Measurements from ENCODE around the gene IFT81. TPM values are rescaled to one million over a fixed set of nuclear protein-coding genes. Genes with fewer than 3 reads are reported as not detected.

The IFT81 gene
- total and polyA plus RNA-seq, 2 donors (not counting 3 experiments of a cell fraction or from before 2014, with no cell fraction given), result 2.4 to 9.8 TPM

DNA sequence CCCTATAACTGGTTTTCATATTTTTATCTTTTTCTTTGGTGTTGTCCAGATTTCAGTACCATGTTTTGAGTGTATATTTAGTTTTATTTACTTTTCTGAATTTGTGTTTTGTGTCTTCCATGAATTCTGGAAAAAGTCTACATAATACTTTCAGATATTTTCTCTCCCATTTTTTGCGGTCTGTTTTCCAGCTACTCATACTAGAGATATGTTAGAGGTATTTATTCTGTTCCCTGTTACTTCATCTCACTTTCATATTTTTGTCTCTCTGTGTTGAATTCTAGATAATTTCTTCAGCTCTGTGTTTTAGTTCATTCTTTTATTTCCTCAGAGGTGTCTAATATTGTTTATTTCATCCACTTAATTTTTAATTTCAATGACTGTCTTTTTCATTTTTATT is 74.2 kb downstream of the IFT81 start:
- POLR2A ChIA-PET, result no interaction called here

DNA sequence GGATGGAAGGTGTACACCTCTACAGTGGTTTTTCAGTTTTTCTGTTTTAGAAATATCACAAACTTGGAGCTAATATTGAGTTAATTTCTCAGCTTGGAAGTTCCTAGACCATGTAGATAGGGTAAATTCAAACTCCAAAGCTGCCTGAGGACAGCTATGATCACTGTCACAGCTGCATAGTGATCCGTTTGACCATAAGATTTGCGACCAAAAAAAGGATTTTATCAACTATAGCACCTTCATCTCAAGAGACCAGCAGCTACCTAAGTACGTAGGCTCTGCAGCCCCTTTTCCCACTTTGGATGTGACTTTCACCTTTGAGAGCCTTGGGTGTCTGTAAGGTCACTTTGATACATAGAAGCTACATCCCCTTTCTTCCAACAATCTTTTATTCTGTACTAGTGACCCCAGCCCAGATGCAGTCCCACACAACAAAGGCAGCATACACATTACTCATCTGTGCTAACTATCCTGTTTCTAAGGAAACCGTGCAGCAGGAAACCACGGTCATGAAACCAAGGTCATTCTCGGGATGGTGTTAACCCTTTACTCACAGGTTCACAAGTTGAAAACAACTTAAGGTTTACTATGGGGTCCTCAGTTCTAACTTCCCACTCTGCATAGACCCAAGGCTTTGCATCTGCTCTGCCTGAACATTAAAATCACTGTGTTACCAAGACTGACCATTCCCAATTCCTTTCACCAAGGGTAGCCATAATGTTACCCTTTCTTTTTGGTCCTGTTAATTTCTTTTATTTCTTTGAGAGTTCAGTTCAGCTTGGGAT is 75.4 kb downstream of the IFT81 start:
- dilution Hi-C loops (cut with MboI; ENCODE audit: extremely low pct_ligation_motif_present, low sequenced_read_pairs), result no loop called here
- peak overlapping the region; percentile 72 for H3K9ac ChIP-seq (replicated peaks; ENCODE audit: extremely low read depth, insufficient read depth, low read length)
- H3K9me3 ChIP-seq (replicated peaks; ENCODE audit: control insufficient read depth, insufficient read depth, low read length), result no peaks in the 10 kb centered on the region
- no peaks in the 10 kb centered on the region for H4K20me1 ChIP-seq (replicated peaks; ENCODE audit: control insufficient read depth, extremely low read depth, insufficient read depth, low read length)
- H2AFZ ChIP-seq (ENCODE audit: low read depth, low read length), result peak overlapping the region; percentile 72
- no peaks in the 10 kb centered on the region for H3K9me1 ChIP-seq (replicated peaks; ENCODE audit: control insufficient read depth, extremely low read depth, insufficient read depth, low read length)
- TF ChIP-seq FOS (IDR thresholded peaks at IDR 0.05; ENCODE audit: borderline replicate concordance, insufficient read depth, low read length), result peak; percentile 77
- peak; percentile 50 for TF ChIP-seq POLR2AphosphoS5 (IDR thresholded peaks at IDR 0.05; ENCODE audit: insufficient read depth, low read depth, low read length)
- peak; percentile 53 for TF ChIP-seq JUN (IDR thresholded peaks at IDR 0.05; ENCODE audit: borderline replicate concordance, insufficient read depth, insufficient read length, low read depth)
- no peak for TF ChIP-seq GATA2 (IDR thresholded peaks at IDR 0.05; ENCODE audit: insufficient read depth, insufficient read length, low read depth, low read length)
- TF ChIP-seq, protein P1, sequence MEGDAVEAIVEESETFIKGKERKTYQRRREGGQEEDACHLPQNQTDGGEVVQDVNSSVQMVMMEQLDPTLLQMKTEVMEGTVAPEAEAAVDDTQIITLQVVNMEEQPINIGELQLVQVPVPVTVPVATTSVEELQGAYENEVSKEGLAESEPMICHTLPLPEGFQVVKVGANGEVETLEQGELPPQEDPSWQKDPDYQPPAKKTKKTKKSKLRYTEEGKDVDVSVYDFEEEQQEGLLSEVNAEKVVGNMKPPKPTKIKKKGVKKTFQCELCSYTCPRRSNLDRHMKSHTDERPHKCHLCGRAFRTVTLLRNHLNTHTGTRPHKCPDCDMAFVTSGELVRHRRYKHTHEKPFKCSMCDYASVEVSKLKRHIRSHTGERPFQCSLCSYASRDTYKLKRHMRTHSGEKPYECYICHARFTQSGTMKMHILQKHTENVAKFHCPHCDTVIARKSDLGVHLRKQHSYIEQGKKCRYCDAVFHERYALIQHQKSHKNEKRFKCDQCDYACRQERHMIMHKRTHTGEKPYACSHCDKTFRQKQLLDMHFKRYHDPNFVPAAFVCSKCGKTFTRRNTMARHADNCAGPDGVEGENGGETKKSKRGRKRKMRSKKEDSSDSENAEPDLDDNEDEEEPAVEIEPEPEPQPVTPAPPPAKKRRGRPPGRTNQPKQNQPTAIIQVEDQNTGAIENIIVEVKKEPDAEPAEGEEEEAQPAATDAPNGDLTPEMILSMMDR (IDR thresholded peaks at IDR 0.05; ENCODE audit: extremely low read depth in 1 of 2, insufficient read depth in 1 of 2, low read depth in 1 of 2, low read length in 2 of 2), result no peak
- peak overlapping the region; percentile 89 for H3K27ac ChIP-seq (ENCODE audit: insufficient read depth, low read depth, low read length)
- peak overlapping the region; percentile 87 for H3K4me2 ChIP-seq (ENCODE audit: insufficient read depth, low read length)
- CTCF ChIA-PET, result interaction anchor here (0.7 to 1.5 kb wide), 6 partner anchors 9 to 688 kb away, joined by 3 read pairs; partner anchors contain the start of gene ANAPC7
- H3K4me3 ChIP-seq (replicated peaks in 1 of 3; ENCODE audit: insufficient read depth in 1 of 3, low read depth in 1 of 3, low read length in 3 of 3), result peak overlapping the region in 1 of 3 experiments; percentile 46
- intact Hi-C loops (cut with micrococcal nuclease), result loop anchor here (5.0 kb wide), 1 partner anchor 77 kb away; the partner anchor contains the start of gene IFT81
- TSS peak; percentile 99 for BruUV-seq (replicated peaks)
- H3K4me1 ChIP-seq (ENCODE audit: control insufficient read depth, extremely low read depth, insufficient read depth, low read length), result peaks cover 27% of the 10 kb centered on the region
- H3K36me3 ChIP-seq (ENCODE audit: control insufficient read depth in 2 of 2, extremely low read depth in 1 of 2, insufficient read depth in 2 of 2, low read length in 2 of 2), result no peaks in the 10 kb centered on the region
- POLR2A ChIA-PET, result no interaction called here
- FAIRE-seq (peak; percentile 90), DNase-seq (ENCODE audit: low read depth, low spot score) (peak; percentile 94)
- H3K27me3 ChIP-seq (ENCODE audit: control insufficient read depth in 2 of 2, insufficient read depth in 2 of 2, low read length in 2 of 2), result no peaks in the 10 kb centered on the region
- no peaks in the 10 kb centered on the region for H3K79me2 ChIP-seq (ENCODE audit: control insufficient read depth, insufficient read depth, low read length)

More for the DNA sequence above, 74.2 kb downstream of the IFT81 start:
- Histone ChIP-seq H3K79me2 (ENCODE audit: control insufficient read depth, insufficient read depth, low read length) (no peaks in the 10 kb centered on the region), H3K27me3 (ENCODE audit: control insufficient read depth in 2 of 2, insufficient read depth in 2 of 2, low read length in 2 of 2) (no peaks in the 10 kb centered on the region), H3K27ac (ENCODE audit: insufficient read depth, low read depth, low read length) (peak overlapping the region; percentile 89), H3K9me3 (replicated peaks; ENCODE audit: control insufficient read depth, insufficient read depth, low read length) (no peaks in the 10 kb centered on the region), H3K36me3 (ENCODE audit: control insufficient read depth in 2 of 2, extremely low read depth in 1 of 2, insufficient read depth in 2 of 2, low read length in 2 of 2) (no peaks in the 10 kb centered on the region), H3K4me1 (ENCODE audit: control insufficient read depth, extremely low read depth, insufficient read depth, low read length) (peaks cover 25% of the 10 kb centered on the region), H3K9me1 (replicated peaks; ENCODE audit: control insufficient read depth, extremely low read depth, insufficient read depth, low read length) (no peaks in the 10 kb centered on the region), H3K4me2 (ENCODE audit: insufficient read depth, low read length) (no peak overlapping the region), H2AFZ (ENCODE audit: low read depth, low read length) (no peak overlapping the region), H4K20me1 (replicated peaks; ENCODE audit: control insufficient read depth, extremely low read depth, insufficient read depth, low read length) (no peaks in the 10 kb centered on the region), H3K9ac (replicated peaks; ENCODE audit: extremely low read depth, insufficient read depth, low read length) (no peak overlapping the region), H3K4me3 (replicated peaks in 1 of 3; ENCODE audit: insufficient read depth in 1 of 3, low read depth in 1 of 3, low read length in 3 of 3) (no peak overlapping the region)
- CTCF ChIA-PET, result interaction anchor here (0.7 to 1.5 kb wide), 2 partner anchors 26 to 333 kb away, joined by 3 read pairs; no protein-coding TSS in a partner anchor
- intact Hi-C loops (cut with micrococcal nuclease) (loop anchor here (5.0 kb wide), 1 partner anchor 76 kb away; the partner anchor contains the start of gene IFT81), dilution Hi-C loops (cut with MboI; ENCODE audit: extremely low pct_ligation_motif_present, low sequenced_read_pairs) (no loop called here)
- no peak for DNase-seq (ENCODE audit: low read depth, low spot score)
- FAIRE-seq, result no peak
- TF ChIP-seq MYC (IDR thresholded peaks at IDR 0.05; ENCODE audit: low read depth, low read length), result no peak
- BruUV-seq (replicated peaks), result no TSS peak

All from endothelial cell of umbilical vein (primary cell).